Ascending aorta (tissue), 2 donors: ENCODE results near the gene DEFB127. TPM values are rescaled to one million over a fixed set of nuclear protein-coding genes. Genes with fewer than 3 reads are reported as not detected.
"Not testable (repeated sequence)": the region's sequence is repeated elsewhere in the genome, so short reads cannot be mapped to it uniquely, and the experiment has no call there.

Source experiments
- DNase-seq, 2 donors: peaks; one replicate each; pipeline ENCODE4 v3.0.0-alpha.2; 2019; ENCODE audit warnings: low spot score in 2 of 2
- H3K27ac ChIP-seq, 2 donors: fragments of 200-600 bp; sonication (generic); one replicate each; pipeline ENCODE4 v1.5.1; 2016 to 2017; ENCODE audit warnings: mild to moderate bottlenecking in 1 of 2
- H3K27me3 ChIP-seq: fragments of 200-600 bp; sonication (generic); one replicate; pipeline ENCODE4 v1.5.1; 2017
- H3K36me3 ChIP-seq, 2 donors: fragments of 200-600 bp; sonication (generic); one replicate each; pipeline ENCODE4 v1.5.1; 2016
- H3K4me1 ChIP-seq, 2 donors: fragments of 200-600 bp; sonication (generic); one replicate each; pipeline ENCODE4 v1.5.1; 2016 to 2017; ENCODE audit warnings: mild to moderate bottlenecking in 1 of 2
- H3K4me3 ChIP-seq, 2 donors: fragments of 200-600 bp; sonication (generic); one replicate each; pipeline ENCODE4 v1.5.1; 2016 to 2017; ENCODE audit warnings: mild to moderate bottlenecking in 1 of 2
- H3K9me3 ChIP-seq, 2 donors: fragments of 200-600 bp; sonication (generic); one replicate each; pipeline ENCODE4 v1.5.1; 2016
- intact Hi-C: fragments of 100-400 bp; cut with DNase I; formaldehyde crosslinking; loops from one replicate; pipeline ENCODE4 v1.15.1; 2023
- total RNA-seq: library from RNA; depleted of rRNA; stranded (reverse); fragments of >200 nt; gene quantifications from one replicate; pipeline ENCODE4 v1.1.0, GENCODE V29; 2016
- TF ChIP-seq, protein P1 (sequence below), 3 experiments: fragments of 200-600 bp in 2 of 3; fragments of 450-650 bp in 1 of 3; sonication (generic) in 2 of 3; IDR thresholded peaks; one replicate each; pipeline ENCODE4 v1.5.1; 2016 to 2019; ENCODE audit warnings: antibody characterized with exemption in 3 of 3, mild to moderate bottlenecking in 1 of 3, moderate library complexity in 1 of 3

Gene DEFB127
- total RNA-seq, 1 donor from 2014 or later, result not detected

DNA sequence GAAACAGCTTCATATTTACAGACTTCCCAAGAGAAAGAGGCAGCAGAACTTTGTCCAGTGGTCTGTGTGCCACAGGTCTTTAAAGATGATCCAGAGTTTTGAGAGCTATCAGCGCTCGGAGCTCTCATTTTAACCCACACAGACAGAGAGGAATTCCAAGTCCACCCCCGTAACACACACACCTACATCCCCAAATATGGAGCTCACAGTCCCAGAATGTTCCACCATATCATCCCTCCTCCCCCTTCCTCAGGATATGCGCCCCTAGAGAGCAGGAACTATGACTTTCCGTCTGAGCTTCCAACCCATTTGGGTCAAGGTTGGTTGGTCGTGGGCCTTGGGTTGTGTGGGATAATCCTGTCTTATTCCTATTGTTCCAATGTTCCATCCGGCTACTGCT lies 32.4 kb downstream of the DEFB127 start, which contains the start of gene DEFB128:
Gene DEFB128 (minus strand): TSS at position 101 of the 400 bp plus-strand sequence. CDS start 88 bp downstream, at position 13.
- no peak for DNase-seq
- H3K9me3 ChIP-seq, result no peaks in the 10 kb centered on the region
- no peaks in the 10 kb centered on the region for H3K4me1 ChIP-seq
- H3K4me3 ChIP-seq, result no peak within 1 kb of the TSS
- no peak within 1 kb of the TSS for H3K27ac ChIP-seq
- no peaks in the 10 kb centered on the region for H3K27me3 ChIP-seq
- TF ChIP-seq, protein P1, sequence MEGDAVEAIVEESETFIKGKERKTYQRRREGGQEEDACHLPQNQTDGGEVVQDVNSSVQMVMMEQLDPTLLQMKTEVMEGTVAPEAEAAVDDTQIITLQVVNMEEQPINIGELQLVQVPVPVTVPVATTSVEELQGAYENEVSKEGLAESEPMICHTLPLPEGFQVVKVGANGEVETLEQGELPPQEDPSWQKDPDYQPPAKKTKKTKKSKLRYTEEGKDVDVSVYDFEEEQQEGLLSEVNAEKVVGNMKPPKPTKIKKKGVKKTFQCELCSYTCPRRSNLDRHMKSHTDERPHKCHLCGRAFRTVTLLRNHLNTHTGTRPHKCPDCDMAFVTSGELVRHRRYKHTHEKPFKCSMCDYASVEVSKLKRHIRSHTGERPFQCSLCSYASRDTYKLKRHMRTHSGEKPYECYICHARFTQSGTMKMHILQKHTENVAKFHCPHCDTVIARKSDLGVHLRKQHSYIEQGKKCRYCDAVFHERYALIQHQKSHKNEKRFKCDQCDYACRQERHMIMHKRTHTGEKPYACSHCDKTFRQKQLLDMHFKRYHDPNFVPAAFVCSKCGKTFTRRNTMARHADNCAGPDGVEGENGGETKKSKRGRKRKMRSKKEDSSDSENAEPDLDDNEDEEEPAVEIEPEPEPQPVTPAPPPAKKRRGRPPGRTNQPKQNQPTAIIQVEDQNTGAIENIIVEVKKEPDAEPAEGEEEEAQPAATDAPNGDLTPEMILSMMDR (IDR thresholded peaks at IDR 0.05), result no peak
- H3K36me3 ChIP-seq, result no peaks in the 10 kb centered on the region
- intact Hi-C loops, result no loop called here

DNA sequence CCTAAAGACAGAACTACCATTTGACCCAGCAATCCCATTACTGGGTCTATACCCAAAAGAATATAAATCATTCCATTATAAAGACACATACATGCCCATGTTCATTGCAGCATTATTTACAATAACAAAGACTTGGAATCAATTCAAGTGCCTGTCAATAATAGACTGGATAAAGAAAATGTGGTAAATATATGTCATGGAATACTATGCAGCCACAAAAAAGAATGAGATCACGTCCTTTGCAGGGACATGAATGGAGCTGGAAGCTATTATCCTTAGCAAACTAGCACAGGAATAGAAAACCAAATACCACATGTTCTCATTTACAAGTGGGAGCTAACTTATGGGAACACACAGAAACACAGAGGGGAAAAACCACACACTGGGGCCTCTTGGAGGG lies 41.0 kb downstream of the DEFB127 start:
- H3K9me3 ChIP-seq, result no peaks in the 10 kb centered on the region
- H3K4me1 ChIP-seq, result no peaks in the 10 kb centered on the region
- no peak overlapping the region for H3K4me3 ChIP-seq
- intact Hi-C loops, result no loop called here
- DNase-seq, result no peak
- H3K36me3 ChIP-seq, result no peaks in the 10 kb centered on the region
- no peak overlapping the region for H3K27ac ChIP-seq
- no peaks in the 10 kb centered on the region for H3K27me3 ChIP-seq
- TF ChIP-seq, protein P1 (IDR thresholded peaks at IDR 0.05), result no peak

DNA sequence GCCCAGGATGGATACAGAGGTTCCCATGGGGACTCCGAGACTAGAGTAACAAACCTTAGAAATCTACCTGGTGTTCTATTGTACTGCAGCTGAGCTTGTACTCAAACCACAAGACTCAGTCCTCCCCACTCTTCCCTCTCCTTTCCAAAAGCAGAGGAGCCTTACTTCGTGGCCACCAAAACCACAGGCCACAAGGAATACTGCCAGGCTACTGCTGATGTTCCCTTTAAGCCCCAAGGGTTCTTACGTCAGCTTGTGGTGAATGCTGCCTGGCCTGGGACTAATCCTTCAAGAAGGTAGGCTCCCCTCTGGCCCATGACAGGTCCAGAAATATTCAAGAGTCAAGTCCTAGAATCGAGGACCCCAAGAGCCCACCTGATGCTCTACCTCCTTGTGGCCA lies 42.7 kb downstream of the DEFB127 start:
- TF ChIP-seq, protein P1 (IDR thresholded peaks at IDR 0.05), result no peak
- H3K27me3 ChIP-seq, result no peaks in the 10 kb centered on the region
- no peaks in the 10 kb centered on the region for H3K36me3 ChIP-seq
- no peaks in the 10 kb centered on the region for H3K4me1 ChIP-seq
- intact Hi-C loops, result no loop called here
- DNase-seq, result no peak
- no peaks in the 10 kb centered on the region for H3K9me3 ChIP-seq
- no peak overlapping the region for H3K4me3 ChIP-seq
- no peak overlapping the region for H3K27ac ChIP-seq

DNA sequence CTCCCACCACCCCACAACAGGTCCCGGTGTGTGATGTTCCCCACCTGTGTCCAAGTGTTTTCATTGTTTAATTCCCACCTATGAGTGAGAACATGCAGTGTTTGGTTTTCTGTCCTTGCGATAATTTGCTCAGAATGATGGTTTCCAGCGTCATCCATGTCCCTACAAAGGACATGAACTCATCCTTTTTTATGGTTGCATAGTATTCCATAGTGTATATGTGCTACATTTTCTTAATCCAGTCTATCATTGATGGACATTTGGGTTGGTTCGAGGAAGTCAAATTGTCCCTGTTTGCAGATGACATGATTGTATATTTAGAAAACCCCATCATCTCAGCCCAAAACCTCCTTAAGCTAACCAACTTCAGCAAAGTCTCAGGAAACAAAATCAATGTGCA lies 46.4 kb downstream of the DEFB127 start:
- H3K27me3 ChIP-seq, H3K4me3 ChIP-seq, intact Hi-C loops: not testable (repeated sequence)

More for the DNA sequence above, 46.4 kb downstream of the DEFB127 start:
- H3K27ac ChIP-seq, DNase-seq, H3K36me3 ChIP-seq, H3K4me1 ChIP-seq, H3K9me3 ChIP-seq: not testable (repeated sequence)

Other genes with a start within 250 kb of the DEFB127 start
- gene DEFB125, start 69.8 kb upstream of the DEFB127 start, total RNA-seq, result not detected
- not detected for gene DEFB126, start 14.9 kb upstream of the DEFB127 start, total RNA-seq
- gene DEFB128, start 32.3 kb downstream of the DEFB127 start, total RNA-seq, result not detected
- not detected for gene DEFB129, start 69.8 kb downstream of the DEFB127 start, total RNA-seq
- gene DEFB132, start 100.3 kb downstream of the DEFB127 start, total RNA-seq, result 0.32 TPM
- gene C20orf96, start 133.3 kb downstream of the DEFB127 start, total RNA-seq, result 0.32 TPM
- 15.6 TPM for gene ZCCHC3, start 140.1 kb downstream of the DEFB127 start, total RNA-seq
- gene SOX12, start 168.1 kb downstream of the DEFB127 start, total RNA-seq, result 6.2 TPM
- gene NRSN2, start 189.7 kb downstream of the DEFB127 start, total RNA-seq, result 24.5 TPM
- not detected for gene TRIB3, start 223.3 kb downstream of the DEFB127 start, total RNA-seq